Epithelial cell of proximal tubule (primary cell): Measurements from ENCODE around the gene COLEC11. TPM values are rescaled to one million over a fixed set of nuclear protein-coding genes. Genes with fewer than 3 reads are reported as not detected.

Experiments used
- DNase-seq: peaks from one replicate; pipeline ENCODE4 v3.0.0-alpha.2; 2011; ENCODE audit warnings: low read depth
- H3K4me3 ChIP-seq: 2 replicates; pipeline ENCODE4 v1.5.1; 2011; ENCODE audit warnings: low read depth, mild to moderate bottlenecking, low read length
- total RNA-seq: library from RNA; depleted of rRNA; stranded (reverse); fragments of >200 nt; gene quantifications from 2 replicates; pipeline ENCODE4 v1.2.3, GENCODE V29; 2015
- TF ChIP-seq, protein P1 (sequence below): conservative IDR thresholded peaks from 2 replicates; pipeline ENCODE4 v1.5.1; 2012; ENCODE audit warnings: low read depth, mild to moderate bottlenecking, low read length

COLEC11 gene
- total RNA-seq, 1 donor from 2014 or later: 0.40 TPM

DNA sequence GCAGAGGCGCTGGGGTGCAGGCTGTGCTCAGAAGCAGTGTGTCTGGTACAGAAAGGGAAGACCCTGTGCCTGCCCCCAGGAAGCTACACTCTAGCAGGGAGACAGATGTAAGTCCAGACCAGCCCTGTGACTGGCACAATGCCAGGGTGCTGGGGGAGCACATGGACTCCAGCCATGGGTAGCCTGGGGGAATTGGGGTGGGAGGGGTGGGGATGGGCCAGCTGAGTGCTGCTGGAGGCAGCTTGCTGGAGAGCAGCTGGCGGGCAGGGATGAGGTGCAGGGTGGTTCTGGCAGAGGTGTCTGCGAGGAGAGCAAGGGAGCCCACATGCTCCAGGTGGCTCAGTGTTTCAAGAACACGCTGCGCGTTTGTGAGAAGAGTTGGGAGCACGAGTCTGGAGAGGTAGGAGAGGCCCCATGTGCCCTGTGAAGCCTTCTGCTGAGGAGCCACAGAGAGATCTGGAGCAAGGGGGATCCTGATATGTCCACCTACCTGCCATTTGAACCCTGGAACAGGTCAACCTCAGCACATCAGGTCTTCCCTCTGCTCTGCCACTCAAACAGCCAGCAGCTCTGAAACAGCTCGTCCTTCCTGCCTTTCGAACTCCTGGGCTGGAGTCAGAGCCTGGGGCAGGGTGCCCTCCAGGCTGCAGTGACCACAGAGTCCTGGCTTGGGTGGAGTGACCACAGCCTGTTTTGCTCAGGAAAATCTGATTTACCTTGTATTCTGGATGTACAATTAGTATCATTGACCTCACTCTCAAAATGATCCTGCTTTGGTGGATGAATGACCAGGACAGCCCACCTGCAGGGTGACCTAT lies 78.2 kb downstream of the COLEC11 start:
- TF ChIP-seq, protein P1, sequence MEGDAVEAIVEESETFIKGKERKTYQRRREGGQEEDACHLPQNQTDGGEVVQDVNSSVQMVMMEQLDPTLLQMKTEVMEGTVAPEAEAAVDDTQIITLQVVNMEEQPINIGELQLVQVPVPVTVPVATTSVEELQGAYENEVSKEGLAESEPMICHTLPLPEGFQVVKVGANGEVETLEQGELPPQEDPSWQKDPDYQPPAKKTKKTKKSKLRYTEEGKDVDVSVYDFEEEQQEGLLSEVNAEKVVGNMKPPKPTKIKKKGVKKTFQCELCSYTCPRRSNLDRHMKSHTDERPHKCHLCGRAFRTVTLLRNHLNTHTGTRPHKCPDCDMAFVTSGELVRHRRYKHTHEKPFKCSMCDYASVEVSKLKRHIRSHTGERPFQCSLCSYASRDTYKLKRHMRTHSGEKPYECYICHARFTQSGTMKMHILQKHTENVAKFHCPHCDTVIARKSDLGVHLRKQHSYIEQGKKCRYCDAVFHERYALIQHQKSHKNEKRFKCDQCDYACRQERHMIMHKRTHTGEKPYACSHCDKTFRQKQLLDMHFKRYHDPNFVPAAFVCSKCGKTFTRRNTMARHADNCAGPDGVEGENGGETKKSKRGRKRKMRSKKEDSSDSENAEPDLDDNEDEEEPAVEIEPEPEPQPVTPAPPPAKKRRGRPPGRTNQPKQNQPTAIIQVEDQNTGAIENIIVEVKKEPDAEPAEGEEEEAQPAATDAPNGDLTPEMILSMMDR: no peak
- no peak for DNase-seq
- no peak overlapping the region for H3K4me3 ChIP-seq

DNA sequence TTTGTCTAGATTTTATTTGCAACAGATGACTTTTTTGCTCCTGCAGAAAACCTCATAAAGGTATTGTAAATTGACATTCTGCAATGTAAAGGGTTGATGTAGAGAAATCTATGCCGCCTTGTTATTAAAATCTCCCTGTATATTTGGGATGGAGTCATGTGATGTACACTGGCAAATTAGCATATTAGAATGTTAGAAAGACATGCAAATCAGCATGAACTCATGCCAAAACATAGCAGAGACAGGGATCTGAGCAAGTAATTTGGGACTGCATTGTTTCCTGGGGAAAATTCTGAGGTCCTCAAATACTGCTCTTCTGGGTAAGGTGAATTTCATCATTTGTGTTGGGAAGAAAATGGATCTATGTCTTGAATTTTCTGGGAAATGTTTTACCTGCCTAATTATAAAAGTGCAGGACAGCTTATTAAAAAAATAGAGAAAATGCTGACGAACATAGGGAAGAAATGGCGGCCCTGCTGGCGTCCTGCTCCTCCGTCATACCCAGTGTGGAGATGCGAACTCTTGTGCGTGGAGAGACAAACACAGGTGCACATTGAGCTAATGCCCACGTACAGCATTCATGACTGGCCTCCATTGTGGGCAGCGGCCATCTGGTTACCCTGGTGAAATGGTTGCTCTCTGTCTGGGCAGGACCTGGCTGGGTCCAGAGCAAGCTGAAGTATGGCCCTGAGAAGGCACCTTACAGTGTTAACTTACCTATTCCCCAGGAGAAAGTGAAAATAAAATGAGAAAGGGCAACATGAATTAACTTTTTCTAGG lies 79.3 kb downstream of the COLEC11 start:
- DNase-seq: no peak
- TF ChIP-seq, protein P1: no peak
- H3K4me3 ChIP-seq: no peak overlapping the region

DNA sequence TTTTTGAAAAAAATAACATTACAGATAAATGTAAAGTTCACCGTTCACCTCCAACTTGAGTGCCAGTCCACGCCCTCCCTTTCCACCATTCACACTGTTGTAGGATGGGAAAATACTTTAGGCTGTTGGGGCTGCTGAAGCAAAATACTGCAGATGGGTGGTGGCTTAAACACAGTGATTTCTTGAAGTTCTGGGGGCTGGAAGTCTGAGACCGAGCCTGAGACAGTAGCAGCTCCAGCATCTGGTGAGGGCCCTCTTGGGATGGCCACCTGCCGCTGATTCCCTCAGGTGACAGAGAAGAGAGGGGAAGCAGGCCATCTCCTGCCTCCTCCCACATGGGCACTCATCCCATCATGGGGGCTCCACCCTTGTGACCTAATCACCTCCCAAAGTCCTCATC lies 80.8 kb downstream of the COLEC11 start:
- no peak overlapping the region for H3K4me3 ChIP-seq
- TF ChIP-seq, protein P1: no peak
- no peak for DNase-seq

DNA sequence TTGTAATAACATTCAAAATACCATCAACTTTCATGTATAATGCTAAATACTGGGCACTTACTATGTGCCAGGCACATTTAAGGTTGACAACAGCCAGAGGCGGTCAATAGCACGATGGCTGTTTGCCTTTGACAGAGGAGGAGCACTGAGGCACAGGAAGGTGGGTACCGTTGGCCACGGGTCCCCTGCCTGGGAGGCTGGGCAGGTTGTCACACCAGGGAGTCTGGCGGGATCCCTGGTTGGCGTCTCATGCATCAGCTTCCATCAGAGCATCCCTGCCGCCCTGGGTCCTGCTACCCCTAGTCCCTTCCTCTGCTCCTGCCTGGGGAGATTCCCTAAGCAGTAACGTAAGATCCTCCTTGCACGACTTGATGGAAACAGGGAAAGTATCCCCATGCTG lies 82.5 kb downstream of the COLEC11 start:
- H3K4me3 ChIP-seq: no peak overlapping the region
- TF ChIP-seq, protein P1: no peak
- DNase-seq: no peak

DNA sequence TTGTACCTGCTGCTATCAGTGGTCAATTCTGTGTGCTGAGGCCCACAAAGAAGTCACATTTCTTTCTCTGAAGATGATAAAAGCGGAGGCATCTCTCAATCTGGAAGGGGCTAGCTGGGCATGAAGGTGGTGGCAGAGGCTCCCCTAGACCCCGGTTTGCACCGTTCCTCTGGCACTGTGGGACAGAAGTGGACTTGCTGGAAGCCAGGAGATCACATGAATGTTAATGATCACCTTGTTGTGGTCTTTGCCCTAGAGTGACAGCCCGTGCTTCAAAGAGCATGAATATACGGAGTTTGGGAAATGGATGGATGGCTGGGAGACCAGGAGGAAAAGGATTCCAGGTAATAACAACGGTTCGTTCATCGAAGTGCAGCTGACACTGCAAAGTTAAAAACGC lies 83.3 kb downstream of the COLEC11 start:
- no peak for DNase-seq
- TF ChIP-seq, protein P1: no peak
- no peak overlapping the region for H3K4me3 ChIP-seq

DNA sequence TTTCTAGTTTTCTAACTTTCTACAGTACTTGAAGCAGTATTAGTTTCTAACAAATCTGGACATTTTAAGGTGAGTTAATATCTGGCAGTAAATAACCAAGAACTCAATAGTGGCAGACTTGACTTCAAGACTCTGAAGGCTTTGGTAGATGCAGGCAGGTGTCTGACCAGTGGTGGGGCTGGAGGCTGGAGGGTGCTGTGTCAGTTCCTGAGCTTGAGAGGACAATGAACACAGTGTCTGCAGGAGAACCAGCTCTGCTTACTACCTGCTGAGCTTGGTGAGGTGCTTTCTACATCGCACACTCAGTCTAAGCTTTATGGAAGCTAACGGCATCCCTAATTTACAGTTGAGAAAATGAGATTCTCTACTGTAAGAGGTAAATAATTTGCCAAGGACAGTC lies 84.3 kb downstream of the COLEC11 start:
- DNase-seq: no peak
- no peak overlapping the region for H3K4me3 ChIP-seq
- TF ChIP-seq, protein P1: no peak
